HCT116 (cell line): Measurements from ENCODE around the gene YWHAE. TPM values are rescaled to one million over a fixed set of nuclear protein-coding genes. Genes with fewer than 3 reads are reported as not detected.

ENCODE experiments used
- ATAC-seq: fragments of 200-7000 bp; cut with Tn5 transposase; 2 replicates; pipeline ENCODE4 v1.9.1; 2020; ENCODE audit warnings: mild to moderate bottlenecking, moderate library complexity
- BruUV-seq: library from RNA; stranded (reverse); fragments of 400-500 nt; replicated peaks from 2 replicates; lab custom pipeline; 2021; lab: Mats Ljungman, UMichigan
- CTCF ChIA-PET: fragments of 300-600 bp; sonication (Branson Sonifier 250); formaldehyde crosslinking; loops from one replicate; lab custom pipeline; 2021; ENCODE audit warnings: antibody characterized with exemption; lab: Charles Lee
- POLR2A ChIA-PET: fragments of 300-600, 350-600 bp; sonication (Branson Sonifier 250); formaldehyde crosslinking; loops from one replicate; lab custom pipeline; 2021; ENCODE audit warnings: antibody characterized with exemption; lab: Charles Lee
- RAD21 ChIA-PET, 2 experiments: fragments of 300-600 bp; sonication (Branson Sonifier 250); formaldehyde crosslinking; loops; one replicate each; lab custom pipeline; 2023; ENCODE audit warnings: low total read pairs in 2 of 2; ENCODE audit not compliant: uncharacterized antibody in 2 of 2, unreplicated experiment in 2 of 2, low non-redundant PET in 1 of 2; lab: Charles Lee
- DNase-seq: peaks from one replicate; pipeline ENCODE4 v3.0.0-alpha.2; 2010; ENCODE audit warnings: low read depth, low spot score
- H2AFZ ChIP-seq: fragments of 200-600 bp; shearing (Covaris generic), sonication (generic); 2 replicates; pipeline ENCODE4 v1.6.1; 2017; ENCODE audit warnings: low read depth, mixed run types, mixed read lengths, antibody characterized with exemption, low read length; ENCODE audit not compliant: poor library complexity, severe bottlenecking
- H3K27ac ChIP-seq: 2 replicates; pipeline ENCODE4 v1.5.1; 2012; ENCODE audit warnings: low read depth, low read length
- H3K27me3 ChIP-seq: fragments of 200-600 bp; sonication (generic); 2 replicates; pipeline ENCODE4 v1.6.1; 2016; ENCODE audit warnings: mixed run types, low read length, mixed read lengths; ENCODE audit not compliant: insufficient read depth
- H3K36me3 ChIP-seq, 2 experiments: fragments of 200-500 bp in 1 of 2; fragments of 200-600 bp in 1 of 2; sonication (Bioruptor generic) in 1 of 2; sonication (generic) in 1 of 2; 2 replicates each; pipeline versions ENCODE4 v1.5.1 to v1.6.1; 2014 to 2016; ENCODE audit warnings: low read length in 2 of 2, inconsistent platforms in 1 of 2, mixed read lengths in 1 of 2, mixed run types in 1 of 2; ENCODE audit not compliant: insufficient read depth in 2 of 2, control insufficient read depth in 1 of 2
- H3K4me1 ChIP-seq, 2 experiments: fragments of 200-600 bp in 1 of 2; sonication (generic) in 1 of 2; 2 replicates each; pipeline versions ENCODE4 v1.5.1 to v1.6.1; 2012 to 2017; ENCODE audit warnings: low read length in 2 of 2, inconsistent platforms in 1 of 2, mild to moderate bottlenecking in 1 of 2, mixed read lengths in 1 of 2, mixed run types in 1 of 2, moderate library complexity in 1 of 2; ENCODE audit not compliant: insufficient read depth in 2 of 2, control insufficient read depth in 1 of 2
- H3K4me2 ChIP-seq: fragments of 200-600 bp; sonication (generic); 2 replicates; pipeline ENCODE4 v1.6.1; 2017; ENCODE audit warnings: mixed run types, low read length, mixed read lengths
- H3K4me3 ChIP-seq, 2 experiments: fragments of 200-600 bp in 1 of 2; sonication (generic) in 1 of 2; replicated peaks in 1 of 2; 2 replicates each; pipeline ENCODE4 v1.5.1; 2011 to 2016; ENCODE audit warnings: low read length in 2 of 2, control low read depth in 1 of 2, low read depth in 1 of 2, mild to moderate bottlenecking in 1 of 2, mixed read lengths in 1 of 2, mixed run types in 1 of 2
- H3K79me2 ChIP-seq: fragments of 200-600 bp; sonication (generic); 2 replicates; pipeline ENCODE4 v1.6.1; 2017; ENCODE audit warnings: mild to moderate bottlenecking, mixed run types, low read length, moderate library complexity, mixed read lengths; ENCODE audit not compliant: insufficient read depth
- H3K9ac ChIP-seq: fragments of 200-600 bp; sonication (generic); 2 replicates; pipeline ENCODE4 v1.6.1; 2016; ENCODE audit warnings: low read length, mixed read lengths
- H3K9me2 ChIP-seq: fragments of 200-600 bp; sonication (generic), shearing (Covaris generic); 2 replicates; pipeline ENCODE4 v1.6.1; 2017; ENCODE audit warnings: mixed run types, mild to moderate bottlenecking, moderate library complexity; ENCODE audit not compliant: insufficient read depth
- H3K9me3 ChIP-seq, 2 experiments: fragments of 200-500 bp in 1 of 2; fragments of 200-600 bp in 1 of 2; sonication (Bioruptor generic) in 1 of 2; sonication (generic) in 1 of 2; 2 replicates each; pipeline ENCODE4 v1.6.1; 2014 to 2017; ENCODE audit warnings: low read length in 2 of 2, mixed read lengths in 2 of 2, inconsistent platforms in 1 of 2, low read depth in 1 of 2, mild to moderate bottlenecking in 1 of 2, mixed run types in 1 of 2, moderate library complexity in 1 of 2; ENCODE audit not compliant: control insufficient read depth in 1 of 2, insufficient read depth in 1 of 2
- H4K20me1 ChIP-seq: fragments of 200-600 bp; sonication (generic), shearing (Covaris generic); 2 replicates; pipeline ENCODE4 v1.6.1; 2017; ENCODE audit warnings: mixed run types, mild to moderate bottlenecking, moderate library complexity; ENCODE audit not compliant: insufficient read depth
- ATF3 ChIP-seq: IDR thresholded peaks from 2 replicates; pipeline ENCODE4 v1.6.1; 2012
- EGR1 ChIP-seq: IDR thresholded peaks from 2 replicates; pipeline ENCODE4 v1.6.1; 2012; ENCODE audit warnings: low read depth
- ELF1 ChIP-seq: IDR thresholded peaks from 2 replicates; pipeline ENCODE4 v1.6.1; 2012; ENCODE audit warnings: low read depth, borderline replicate concordance
- EZH2phosphoT487 ChIP-seq: fragments of 200-600 bp; IDR thresholded peaks from 2 replicates; pipeline ENCODE4 v1.6.1; 2018; ENCODE audit warnings: antibody characterized with exemption, borderline replicate concordance
- POLR2A ChIP-seq: IDR thresholded peaks from 2 replicates; pipeline ENCODE4 v1.7.0; 2011; ENCODE audit warnings: borderline replicate concordance; ENCODE audit not compliant: insufficient read depth, insufficient read length; ENCODE audit errors: extremely low read depth
- POLR2AphosphoS5 ChIP-seq: IDR thresholded peaks from 2 replicates; pipeline ENCODE4 v1.6.1; 2011; ENCODE audit warnings: mild to moderate bottlenecking, low read depth, low read length, moderate library complexity
- REST ChIP-seq: IDR thresholded peaks from 2 replicates; pipeline ENCODE4 v1.6.1; 2012; ENCODE audit warnings: low read depth
- SIN3A ChIP-seq: IDR thresholded peaks from 2 replicates; pipeline ENCODE4 v1.6.1; 2012; ENCODE audit warnings: low read depth
- SRF ChIP-seq: IDR thresholded peaks from 2 replicates; pipeline ENCODE4 v1.6.1; 2012; ENCODE audit warnings: low read depth
- YY1 ChIP-seq: IDR thresholded peaks from 2 replicates; pipeline ENCODE4 v1.6.1; 2011; ENCODE audit warnings: low read length, low read depth, moderate library complexity, mild to moderate bottlenecking; ENCODE audit not compliant: insufficient replicate concordance; ENCODE audit errors: extremely low read depth
- ZFX ChIP-seq: fragments of 450-650 bp; IDR thresholded peaks from 2 replicates; pipeline ENCODE4 v1.6.1; 2017
- intact Hi-C: fragments of 100-400 bp; cut with micrococcal nuclease; formaldehyde crosslinking; loops from 2 replicates; pipeline ENCODE4 v1.10.0; 2022
- total RNA-seq: library from RNA; stranded (reverse); gene quantifications from one replicate; pipeline ENCODE4 v1.2.1, GENCODE V29; 2021; ENCODE audit not compliant: unreplicated experiment

Gene YWHAE
- total RNA-seq, 1 experiment from 2014 or later, result 735 TPM

GRCh38 chr17:1376061-1376460, 24.0 kb downstream of the YWHAE start:
- H3K27me3 ChIP-seq, result no peaks in the 10 kb centered on the region
- ChIA-PET CTCF (interaction anchor here (2.2 kb wide), 1 partner anchor 10 kb away, joined by 17 read pairs; no protein-coding TSS in a partner anchor), POLR2A (no interaction called here), RAD21 (no interaction called here)
- H3K9me3 ChIP-seq, result no peaks in the 10 kb centered on the region
- TSS peak; percentile 1 for BruUV-seq
- H3K4me2 ChIP-seq, result no peak overlapping the region
- TF ChIP-seq ZFX (no peak), POLR2AphosphoS5 (no peak), ELF1 (no peak), SRF (no peak), YY1 (no peak), SIN3A (no peak), POLR2A (no peak), ATF3 (no peak), EZH2phosphoT487 (no peak), EGR1 (no peak), REST (no peak)
- H3K79me2 ChIP-seq, result peaks cover 100% of the 10 kb centered on the region
- no peak overlapping the region for H3K9ac ChIP-seq
- H3K27ac ChIP-seq, result no peak overlapping the region
- intact Hi-C loops, result no loop called here
- H3K4me1 ChIP-seq, result peaks cover 6 to 29% of the 10 kb centered on the region in 2 experiments
- peaks cover 0 to 2% of the 10 kb centered on the region in 2 experiments; a peak in 2 of 4 replicates for H3K36me3 ChIP-seq
- H2AFZ ChIP-seq, result no peak overlapping the region
- H3K9me2 ChIP-seq, result no peaks in the 10 kb centered on the region
- no peak for ATAC-seq
- DNase-seq, result no peak
- no peak overlapping the region for H3K4me3 ChIP-seq
- H4K20me1 ChIP-seq, result peaks cover 81% of the 10 kb centered on the region
